HFFc6 (cell line): ENCODE data around the gene AKR7A2. TPM values are rescaled to one million over a fixed set of nuclear protein-coding genes. Genes with fewer than 3 reads are reported as not detected.
A peak's percentile ranks its signal among the peaks of the same experiment; 100 is the strongest.

Experiments used
- DNase-seq: peaks from one replicate; pipeline ENCODE4 v3.0.0-alpha.2; 2018
- H3K27ac Mint-ChIP-seq: 2 replicates; pipeline ENCODE4 v1.8.0; 2020; ENCODE audit warnings: mild to moderate bottlenecking, mixed read lengths
- H3K27me3 Mint-ChIP-seq: 2 replicates; pipeline ENCODE4 v1.8.0; 2021; ENCODE audit warnings: mild to moderate bottlenecking, moderate library complexity, mixed read lengths; ENCODE audit not compliant: insufficient read depth
- H3K36me3 Mint-ChIP-seq: 2 replicates; pipeline ENCODE4 v1.8.0; 2021; ENCODE audit warnings: low read depth, mixed read lengths
- H3K4me1 Mint-ChIP-seq: 2 replicates; pipeline ENCODE4 v1.8.0; 2020; ENCODE audit warnings: low read depth, mixed read lengths
- H3K4me3 Mint-ChIP-seq: 2 replicates; pipeline ENCODE4 v1.8.0; 2020; ENCODE audit warnings: mild to moderate bottlenecking, moderate library complexity, mixed read lengths
- H3K9me3 Mint-ChIP-seq: 2 replicates; pipeline ENCODE4 v1.8.0; 2020; ENCODE audit warnings: mild to moderate bottlenecking, mixed read lengths
- CTCF ChIP-seq: fragments of 200-600 bp; sonication (generic); IDR thresholded peaks from 2 replicates; pipeline ENCODE4 v1.5.0; 2021; ENCODE audit warnings: antibody characterized with exemption, mild to moderate bottlenecking
- total RNA-seq, 6 experiments: library from RNA; stranded (reverse); fragmentation: NEBNext Ultra II Directional; extraction: Animal tissue kit (Norgen Biotek cat#: 25700); gene quantifications; 2 replicates in 1 of 6; 3 replicates in 5 of 6; pipeline ENCODE4 v1.2.3, GENCODE V29; 2021

AKR7A2 gene
- total RNA-seq, 6 experiments from 2014 or later = 62.8 to 74.2 (median 69.4) TPM

GRCh38 chr1:19340387-19340937, 28.5 kb upstream of the AKR7A2 start:
- no peak for DNase-seq
- Mint-ChIP-seq H3K4me1 (peaks cover 13% of the 10 kb centered on the region), H3K27ac (no peak overlapping the region), H3K4me3 (no peak overlapping the region), H3K36me3 (peaks cover 20% of the 10 kb centered on the region; the same call in 1 of the 2 replicates), H3K9me3 (no peaks in the 10 kb centered on the region), H3K27me3 (peaks cover 29% of the 10 kb centered on the region)
- TF ChIP-seq CTCF = no peak

DNA sequence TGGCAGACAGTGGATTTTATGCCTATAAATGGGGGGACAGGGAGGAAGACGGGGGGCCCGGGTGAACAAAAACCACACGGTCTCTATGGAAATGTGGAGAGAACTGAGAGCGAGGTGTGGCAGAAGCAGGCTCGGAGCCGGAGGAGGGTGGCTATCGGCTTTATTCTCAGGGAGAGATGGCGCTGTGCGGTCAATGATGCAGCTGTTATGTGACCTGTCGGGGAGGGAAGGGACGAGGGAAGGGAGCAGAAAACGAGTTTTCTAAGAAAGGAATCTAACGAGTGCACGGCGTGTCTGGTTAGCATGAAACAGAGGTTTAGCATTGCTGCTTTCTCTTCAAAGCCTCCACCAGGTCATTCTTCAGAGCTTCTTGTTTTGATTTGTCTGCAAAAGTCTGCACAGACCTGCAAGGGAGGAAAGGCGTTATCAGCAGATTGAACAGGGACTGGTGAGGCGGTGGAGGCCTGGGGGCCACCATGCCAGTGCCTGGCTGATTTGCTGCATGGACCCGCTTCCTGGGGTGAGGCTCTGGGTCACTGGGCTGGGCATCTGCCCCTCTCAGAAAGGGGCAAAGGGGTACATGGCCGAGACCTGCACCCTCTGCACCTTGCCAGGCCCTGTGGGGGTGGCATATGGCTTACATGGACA, 27.4 kb upstream of the AKR7A2 start:
- TF ChIP-seq CTCF = no peak
- no peak overlapping the region for H3K4me3 Mint-ChIP-seq
- H3K4me1 Mint-ChIP-seq = peaks cover 16% of the 10 kb centered on the region
- DNase-seq = no peak
- no peaks in the 10 kb centered on the region for H3K9me3 Mint-ChIP-seq
- peaks cover 38% of the 10 kb centered on the region for H3K27me3 Mint-ChIP-seq
- no peak overlapping the region for H3K27ac Mint-ChIP-seq
- H3K36me3 Mint-ChIP-seq = peaks cover 20% of the 10 kb centered on the region; the same call in 1 of the 2 replicates

DNA sequence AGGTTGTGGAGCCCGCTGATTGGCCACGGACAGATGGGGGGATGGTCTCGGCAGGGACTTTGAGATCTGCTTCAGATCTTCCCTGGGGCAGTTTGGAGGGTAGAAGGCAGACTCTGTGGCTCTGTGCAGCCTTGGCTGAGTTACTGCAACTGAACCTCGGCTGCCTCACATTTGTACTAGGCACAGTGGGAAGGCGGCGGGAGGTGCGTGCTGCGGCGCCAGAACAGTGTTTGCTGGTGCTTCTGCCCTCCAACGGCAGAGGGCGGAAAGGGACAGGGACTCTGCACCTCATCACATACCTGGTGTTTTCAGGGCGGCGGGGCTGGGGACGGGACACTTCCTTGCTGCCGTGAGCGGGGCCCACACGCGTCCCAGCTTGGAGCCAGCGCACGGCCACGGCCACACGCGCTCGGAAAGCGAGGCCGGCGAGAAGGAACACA, 26.4 kb upstream of the AKR7A2 start:
- H3K4me1 Mint-ChIP-seq = peaks cover 21% of the 10 kb centered on the region
- no peak for DNase-seq
- H3K36me3 Mint-ChIP-seq = peaks cover 20% of the 10 kb centered on the region; the same call in 1 of the 2 replicates
- H3K9me3 Mint-ChIP-seq = no peaks in the 10 kb centered on the region
- peaks cover 45% of the 10 kb centered on the region for H3K27me3 Mint-ChIP-seq
- TF ChIP-seq CTCF = no peak
- H3K4me3 Mint-ChIP-seq = no peak overlapping the region
- H3K27ac Mint-ChIP-seq = peak overlapping the region; percentile 33; the same call in 1 of the 2 replicates

DNA sequence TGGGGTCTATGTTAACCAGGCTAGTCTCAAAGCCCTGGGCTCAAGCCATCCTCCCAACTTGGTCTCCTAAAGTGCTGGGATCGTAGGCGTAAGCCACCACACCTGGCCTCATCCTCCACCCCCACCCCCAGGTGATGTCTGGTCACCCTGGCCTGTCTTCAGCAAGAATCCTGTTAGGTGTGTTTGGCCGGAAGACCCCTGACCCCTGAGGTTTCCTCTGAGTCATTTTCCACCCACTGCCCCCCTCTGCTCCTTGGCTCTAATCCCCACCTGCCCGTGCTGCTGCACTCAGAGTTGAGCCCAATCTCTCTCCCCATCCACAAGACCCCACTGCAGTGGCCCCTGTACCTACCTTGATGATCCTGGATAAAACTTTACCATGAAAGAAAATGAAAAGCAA, 25.3 kb upstream of the AKR7A2 start:
- Mint-ChIP-seq H3K36me3 (peaks cover 14% of the 10 kb centered on the region; the same call in 1 of the 2 replicates), H3K4me1 (peaks cover 21% of the 10 kb centered on the region), H3K4me3 (no peak overlapping the region), H3K9me3 (no peaks in the 10 kb centered on the region), H3K27me3 (peaks cover 50% of the 10 kb centered on the region), H3K27ac (peak overlapping the region; percentile 58)
- no peak for TF ChIP-seq CTCF
- DNase-seq = no peak

GRCh38 chr1:19336543-19336942, 24.6 kb upstream of the AKR7A2 start:
- Mint-ChIP-seq H3K36me3 (peaks cover 9% of the 10 kb centered on the region; the same call in 1 of the 2 replicates), H3K9me3 (no peaks in the 10 kb centered on the region), H3K4me1 (peaks cover 21% of the 10 kb centered on the region), H3K27me3 (peaks cover 45% of the 10 kb centered on the region), H3K27ac (peak overlapping the region; percentile 58), H3K4me3 (no peak overlapping the region)
- no peak for DNase-seq
- TF ChIP-seq CTCF = no peak
